GM19467 (cell line): ENCODE measurements around the gene CDC37L1.

ENCODE experiments used
- ATAC-seq: cut with Tn5 transposase; IDR thresholded peaks from one replicate; pipeline ENCODE4 v1.9.1; 2021; ENCODE audit warnings: mild to moderate bottlenecking, moderate library complexity; ENCODE audit not compliant: unreplicated experiment

CDC37L1 gene

GRCh38 chr9:4667681-4668080 lies 11.7 kb upstream of the CDC37L1 start:
- ATAC-seq, result no peak

DNA sequence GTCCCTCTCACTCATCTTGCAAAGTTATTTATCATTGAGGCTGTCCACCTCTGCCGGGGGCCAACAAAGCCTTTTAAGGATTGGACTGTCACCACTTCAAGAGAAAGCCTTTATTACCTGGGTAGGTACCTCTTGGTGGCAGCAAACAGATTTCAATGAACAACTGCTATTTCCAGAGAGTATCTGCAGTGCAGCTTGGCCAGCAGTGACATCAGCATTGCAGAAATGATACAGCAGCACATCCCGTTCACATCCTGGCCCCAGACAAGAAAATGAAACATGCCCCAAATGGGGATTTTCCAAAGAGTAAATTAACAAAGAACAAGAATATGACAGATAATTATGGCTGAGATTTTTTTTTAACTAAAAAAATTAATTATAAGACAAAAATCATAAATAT lies 10.8 kb upstream of the CDC37L1 start:
- ATAC-seq, result no peak

DNA sequence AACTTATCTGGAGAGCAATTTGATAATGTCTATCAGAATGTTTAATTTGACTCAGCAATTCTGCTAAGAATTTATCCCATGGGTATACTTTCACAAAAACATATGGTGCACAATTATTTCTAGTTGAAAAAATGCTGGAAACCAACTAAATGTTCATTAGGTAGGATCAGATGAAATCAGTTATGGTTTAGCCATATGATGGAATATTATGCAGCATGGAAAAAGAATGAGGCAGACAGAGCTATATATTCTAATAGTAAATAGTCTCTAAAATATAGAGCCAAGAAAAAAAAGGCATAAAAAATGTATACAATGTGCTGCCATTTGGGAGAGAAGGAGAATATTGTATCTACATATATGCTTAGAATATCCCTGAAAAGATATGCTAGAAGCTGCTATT lies 9.5 kb upstream of the CDC37L1 start:
- ATAC-seq, result no peak

DNA sequence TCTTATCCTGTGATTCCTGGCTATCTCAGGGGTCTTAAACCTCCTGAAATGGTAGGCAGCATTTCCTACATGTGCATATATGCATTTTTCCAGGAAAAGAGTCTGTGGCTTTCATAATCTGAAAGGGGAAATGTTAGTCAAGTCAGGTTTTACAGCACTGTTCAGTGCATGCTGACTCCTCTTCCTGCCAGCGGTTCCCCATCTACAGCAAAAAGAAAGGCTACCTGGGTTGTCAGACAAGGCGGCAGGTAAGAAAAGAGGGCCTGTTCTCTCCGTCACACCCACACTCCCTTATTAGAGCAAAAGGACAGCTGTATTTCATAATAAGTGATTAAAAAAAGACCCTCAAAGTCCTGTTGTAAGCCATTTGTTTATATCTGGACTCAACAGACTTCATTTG lies 8.8 kb upstream of the CDC37L1 start:
- no peak for ATAC-seq

DNA sequence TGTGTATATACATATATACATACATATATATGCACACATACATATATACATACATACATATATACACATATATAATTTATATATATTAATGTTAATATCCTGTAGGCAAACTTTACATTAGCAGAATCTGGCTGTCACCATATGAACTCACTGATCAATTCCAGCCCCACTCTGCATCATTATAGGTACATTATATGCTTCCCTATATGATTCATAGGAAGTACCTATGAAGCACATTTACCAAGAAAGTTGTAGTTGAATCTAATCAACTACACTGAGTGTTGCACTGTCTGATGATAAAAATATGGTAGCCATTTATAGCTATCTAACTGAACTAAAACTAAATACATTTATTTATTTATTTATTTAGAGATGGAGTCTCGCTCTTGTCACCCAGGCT lies 7.6 kb upstream of the CDC37L1 start:
- no peak for ATAC-seq

GRCh38 chr9:4674783-4675182 lies 4.6 kb upstream of the CDC37L1 start:
- no peak for ATAC-seq

- no peak for ATAC-seq
Measured at GRCh38 chr9:4677392-4677791, 2.0 kb upstream of the CDC37L1 start.

GRCh38 chr9:4678679-4679267 lies 596 bp upstream of the CDC37L1 start:
- ATAC-seq, result peak; percentile 3

- no peak for ATAC-seq
Measured at GRCh38 chr9:4680173-4680525, 780 bp downstream of the CDC37L1 start.

- no peak for ATAC-seq
Measured at GRCh38 chr9:4680750-4681149, 1.4 kb downstream of the CDC37L1 start.

DNA sequence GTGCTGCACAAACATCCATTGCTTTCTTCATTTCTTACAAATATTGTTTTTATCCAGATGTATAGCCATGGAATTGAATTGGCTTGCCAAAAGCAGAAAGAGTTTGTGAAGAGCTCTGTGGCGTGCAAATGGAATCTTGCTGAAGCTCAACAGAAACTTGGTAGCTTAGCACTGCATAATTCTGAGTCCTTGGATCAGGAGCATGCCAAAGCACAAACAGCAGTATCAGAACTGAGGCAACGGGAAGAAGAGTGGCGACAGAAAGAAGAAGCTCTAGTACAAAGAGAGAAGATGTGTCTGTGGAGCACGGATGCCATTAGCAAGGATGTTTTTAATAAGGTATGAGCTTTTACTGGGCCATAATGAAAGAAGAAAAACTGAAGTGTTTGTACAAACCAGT lies 5.5 kb downstream of the CDC37L1 start:
- no peak for ATAC-seq

GRCh38 chr9:4686112-4686511 lies 6.7 kb downstream of the CDC37L1 start:
- ATAC-seq, result no peak

DNA sequence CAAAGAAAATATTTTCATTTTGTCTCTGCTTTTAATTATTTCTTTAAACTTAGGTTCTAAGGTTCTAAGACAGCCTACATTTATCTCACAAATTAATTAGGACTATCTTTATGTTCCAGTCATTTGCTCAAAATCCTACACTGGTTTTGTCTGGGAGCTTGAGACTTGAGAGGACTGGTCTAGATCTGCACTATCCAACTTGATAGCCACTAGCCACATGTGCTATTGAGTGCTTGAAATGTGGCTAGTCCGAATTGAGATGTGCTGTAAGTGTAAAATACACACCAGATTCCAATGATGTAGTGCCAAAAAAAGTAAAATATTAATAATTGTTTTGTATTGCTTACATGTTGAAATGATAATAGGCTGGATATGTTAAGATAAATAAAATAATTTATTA lies 7.2 kb downstream of the CDC37L1 start:
- no peak for ATAC-seq

DNA sequence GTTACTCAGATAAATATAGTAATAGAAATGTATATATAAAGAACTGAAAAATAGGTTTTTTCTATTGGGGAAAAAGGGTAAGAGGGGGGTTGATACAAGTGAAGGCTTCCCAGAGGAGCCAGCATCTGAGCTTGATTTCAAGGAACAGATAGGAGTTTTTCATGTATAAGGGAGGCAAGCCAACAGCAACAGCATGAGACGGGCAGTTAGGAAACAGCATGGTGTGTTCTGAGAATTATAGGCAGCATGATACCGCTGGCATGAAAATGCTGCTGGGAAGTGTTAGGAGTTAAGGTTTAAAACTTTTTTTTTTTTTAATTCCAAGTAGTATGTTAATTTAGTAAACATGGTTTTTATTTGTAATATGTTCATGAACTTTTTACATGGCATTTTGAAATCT lies 9.7 kb downstream of the CDC37L1 start:
- ATAC-seq, result no peak

- ATAC-seq, result peak; percentile 54
Measured at GRCh38 chr9:4689687-4690104, 10.3 kb downstream of the CDC37L1 start.

DNA sequence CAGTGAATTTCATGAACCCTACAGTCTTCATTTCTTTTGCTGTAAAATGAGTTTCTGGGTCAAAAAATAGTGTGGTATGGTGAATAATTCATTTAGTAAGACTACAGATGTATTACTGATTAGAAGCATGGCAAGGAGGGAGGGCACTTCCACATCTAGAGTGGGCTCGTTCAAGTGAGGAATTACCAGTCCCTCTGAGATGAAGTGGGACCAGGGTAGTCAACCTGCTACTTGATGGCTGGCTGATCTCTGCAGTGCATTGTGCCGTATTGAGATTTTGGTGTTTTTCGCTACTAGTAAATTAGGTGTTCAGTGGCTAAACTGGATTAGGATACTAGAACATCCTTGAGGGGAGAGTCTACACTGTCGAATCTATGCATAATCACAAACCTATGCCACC lies 10.8 kb downstream of the CDC37L1 start:
- ATAC-seq, result peak; percentile 47

- no peak for ATAC-seq
Measured at GRCh38 chr9:4691795-4692194, 12.4 kb downstream of the CDC37L1 start.

- ATAC-seq, result no peak
Measured at GRCh38 chr9:4700091-4700490, 20.7 kb downstream of the CDC37L1 start.

- no peak for ATAC-seq
Measured at GRCh38 chr9:4700932-4701331, 21.6 kb downstream of the CDC37L1 start.

DNA sequence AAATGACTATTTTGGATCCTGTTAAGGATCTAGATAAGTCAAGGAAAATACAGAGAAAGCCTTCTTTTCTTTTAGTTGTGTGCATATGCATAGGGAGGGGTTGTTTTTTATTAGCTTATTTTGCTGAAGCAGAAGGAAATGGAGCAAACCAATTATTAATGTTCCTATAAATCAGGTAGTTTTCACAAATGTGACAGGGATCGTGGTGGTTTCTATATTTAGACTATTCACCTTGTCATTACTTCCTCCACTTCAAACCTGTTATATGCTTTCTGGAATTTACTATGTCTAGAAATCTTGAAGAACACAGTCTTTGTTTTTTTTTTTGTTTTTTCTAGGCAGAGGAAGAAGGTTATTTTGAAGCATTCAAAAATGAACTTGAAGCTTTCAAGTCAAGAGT lies 22.2 kb downstream of the CDC37L1 start:
- no peak for ATAC-seq

GRCh38 chr9:4704129-4704528 lies 24.8 kb downstream of the CDC37L1 start:
- no peak for ATAC-seq

- ATAC-seq, result no peak
Measured at GRCh38 chr9:4706021-4706420, 26.7 kb downstream of the CDC37L1 start.

GRCh38 chr9:4706971-4707622 lies 27.7 kb downstream of the CDC37L1 start:
- no peak for ATAC-seq
